Adrenal gland (tissue), 12 donors: ENCODE data around the gene CSRNP2. TPM values are rescaled to one million over a fixed set of nuclear protein-coding genes. Genes with fewer than 3 reads are reported as not detected.

Source experiments
- DNase-seq, 7 donors: peaks; one replicate each; pipeline ENCODE4 v3.0.0-alpha.2; 2019 to 2020
- H3K27ac ChIP-seq, 5 donors: fragments of 200-600 bp; sonication (generic) in 4 of 5; 1 replicate in 3 of 5; 2 replicates in 2 of 5; pipeline versions ENCODE4 v1.5.1 to v1.8.0; 2016 to 2020; ENCODE audit warnings: mild to moderate bottlenecking in 1 of 5
- H3K27me3 ChIP-seq: fragments of 200-600 bp; 2 replicates; pipeline ENCODE4 v1.8.0; 2021
- H3K36me3 ChIP-seq, 2 donors: fragments of 200-600 bp; replicated peaks in 1 of 2; 1 replicate in 1 of 2; 2 replicates in 1 of 2; pipeline versions ENCODE4 v1.5.1 to v1.8.0; 2018 to 2022
- H3K4me1 ChIP-seq, 2 donors: fragments of 200-600 bp; replicated peaks in 1 of 2; 1 replicate in 1 of 2; 2 replicates in 1 of 2; pipeline versions ENCODE4 v1.5.1 to v1.8.0; 2018 to 2021
- H3K4me3 ChIP-seq, 4 donors: fragments of 200-600 bp; sonication (generic) in 3 of 4; one replicate each; pipeline ENCODE4 v1.5.1; 2016 to 2018
- H3K9me3 ChIP-seq, 3 donors: fragments of 200-600 bp; sonication (generic) in 1 of 3; replicated peaks in 1 of 3; 1 replicate in 2 of 3; 2 replicates in 1 of 3; pipeline versions ENCODE4 v1.5.1 to v1.8.0; 2016 to 2021
- POLR2A ChIP-seq, 2 donors: fragments of 450-650 bp; IDR thresholded peaks; one replicate each; pipeline ENCODE4 v1.6.1; 2017; ENCODE audit warnings: antibody characterized with exemption in 2 of 2, mild to moderate bottlenecking in 2 of 2, moderate library complexity in 1 of 2
- WGBS, 4 donors: extraction: QIAGEN DNeasy Blood & Tissue Kit in 2 of 4; methylation state at CpG; one replicate each; pipeline versions ENCODE4 v1.1.5 to v1.1.7; 2013 to 2017; 5-methylcytosine and 5-hydroxymethylcytosine counted together
- intact Hi-C, 2 donors: fragments of 100-400 bp; cut with DNase I; formaldehyde crosslinking; loops; one replicate each; pipeline versions ENCODE4 v1.14.1 to v1.15.0; 2022 to 2023
- polyA plus RNA-seq, 3 donors: library from polyadenylated mRNA; stranded (reverse); fragments of 200-250 nt in 2 of 3; fragments of 350-450 nt in 1 of 3; fragmentation: Illumina TruSeq in 1 of 3; extraction: RNeasy Lipid Tissue Mini Kit (QIAGEN cat#74804) in 1 of 3; gene quantifications; one replicate each; pipeline ENCODE4 v1.2.3, GENCODE V29; 2013 to 2014
- total RNA-seq, 9 donors: library from RNA; depleted of rRNA in 4 of 9; stranded (reverse); fragments of >200 nt in 4 of 9; fragments of 120-200 nt in 1 of 9; fragmentation: NEBNext Ultra II Directional in 1 of 9; extraction: Animal tissue kit (Norgen Biotek cat#: 25700) in 1 of 9; gene quantifications; one replicate each; pipeline versions ENCODE4 v1.1.0 to v1.2.4, GENCODE V29; 2013 to 2023
- TF ChIP-seq, protein P1 (sequence below), 6 experiments: fragments of 450-650 bp in 4 of 6; fragments of 200-600 bp in 2 of 6; sonication (generic) in 1 of 6; IDR thresholded peaks; 1 replicate in 5 of 6; 2 replicates in 1 of 6; pipeline versions ENCODE4 v1.5.1 to v1.8.0; 2016 to 2021; ENCODE audit warnings: antibody characterized with exemption in 6 of 6, mild to moderate bottlenecking in 2 of 6, moderate library complexity in 1 of 6
- donor health status: healthy with polysubstance abuse.
- donor health status: Bipolar disorder and iron deficiency.
- donor health status: DM: yes; HTN: yes; CAD: no.
- donor health status: DM: no; HTN: no; CAD: no.
- donor health status: DM: no; HTN: no; CAD: no.
- donor health status: DM: yes; HTN: yes; CAD: no.

CSRNP2 gene
- total and polyA plus RNA-seq, 12 donors, result 15.6 to 29.2 (median 22.7) TPM

DNA sequence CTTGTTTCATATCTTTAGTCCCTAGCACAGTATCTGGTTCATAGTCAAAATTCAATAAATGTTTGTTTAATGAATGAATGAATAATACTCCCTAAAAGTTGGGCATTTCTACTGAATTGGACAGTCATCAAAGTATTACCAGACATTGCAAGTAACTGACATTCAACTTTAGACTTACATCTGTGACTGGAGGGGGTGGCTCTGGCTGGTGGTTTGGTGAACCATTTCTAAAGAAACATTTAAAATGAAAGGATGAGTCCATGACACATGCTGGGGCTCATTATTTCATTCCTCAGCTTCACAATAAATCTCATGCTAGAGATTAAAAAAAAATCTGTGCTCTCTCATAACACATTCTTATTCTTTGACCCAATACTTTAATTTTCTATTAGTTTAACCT lies 20.6 kb upstream of the CSRNP2 start:
- TF ChIP-seq, protein P1, sequence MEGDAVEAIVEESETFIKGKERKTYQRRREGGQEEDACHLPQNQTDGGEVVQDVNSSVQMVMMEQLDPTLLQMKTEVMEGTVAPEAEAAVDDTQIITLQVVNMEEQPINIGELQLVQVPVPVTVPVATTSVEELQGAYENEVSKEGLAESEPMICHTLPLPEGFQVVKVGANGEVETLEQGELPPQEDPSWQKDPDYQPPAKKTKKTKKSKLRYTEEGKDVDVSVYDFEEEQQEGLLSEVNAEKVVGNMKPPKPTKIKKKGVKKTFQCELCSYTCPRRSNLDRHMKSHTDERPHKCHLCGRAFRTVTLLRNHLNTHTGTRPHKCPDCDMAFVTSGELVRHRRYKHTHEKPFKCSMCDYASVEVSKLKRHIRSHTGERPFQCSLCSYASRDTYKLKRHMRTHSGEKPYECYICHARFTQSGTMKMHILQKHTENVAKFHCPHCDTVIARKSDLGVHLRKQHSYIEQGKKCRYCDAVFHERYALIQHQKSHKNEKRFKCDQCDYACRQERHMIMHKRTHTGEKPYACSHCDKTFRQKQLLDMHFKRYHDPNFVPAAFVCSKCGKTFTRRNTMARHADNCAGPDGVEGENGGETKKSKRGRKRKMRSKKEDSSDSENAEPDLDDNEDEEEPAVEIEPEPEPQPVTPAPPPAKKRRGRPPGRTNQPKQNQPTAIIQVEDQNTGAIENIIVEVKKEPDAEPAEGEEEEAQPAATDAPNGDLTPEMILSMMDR (IDR thresholded peaks at IDR 0.05), result no peak
- no peak for TF ChIP-seq POLR2A (IDR thresholded peaks at IDR 0.05)
- intact Hi-C loops, result no loop called here
- no peaks in the 10 kb centered on the region for H3K27me3 ChIP-seq
- H3K9me3 ChIP-seq, result no peaks in the 10 kb centered on the region
- no peak for DNase-seq
- H3K36me3 ChIP-seq, result peaks cover 0 to 63% of the 10 kb centered on the region in 2 donors
- H3K27ac ChIP-seq, result no peak overlapping the region
- H3K4me1 ChIP-seq, result no peaks in the 10 kb centered on the region
- no peak overlapping the region for H3K4me3 ChIP-seq

DNA sequence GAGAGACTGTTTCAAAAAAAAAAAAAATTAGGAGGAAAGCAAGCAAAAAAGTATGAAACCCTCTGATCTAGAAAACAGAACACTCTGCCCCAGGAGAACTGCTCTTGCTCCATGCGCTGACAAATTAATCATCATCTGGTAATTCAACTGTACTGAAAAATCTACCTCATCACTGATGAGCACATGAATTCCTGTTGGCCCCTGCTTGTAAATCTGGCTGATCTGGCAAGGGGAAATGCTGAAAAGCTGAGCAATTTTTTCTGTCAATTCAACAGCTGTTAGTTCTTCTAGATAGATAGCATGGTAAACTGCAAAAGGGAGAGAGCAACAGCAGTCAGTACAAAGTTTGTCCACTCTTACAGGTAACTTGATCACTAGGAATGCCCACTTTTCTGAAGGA lies 15.2 kb upstream of the CSRNP2 start:
- H3K27ac ChIP-seq, result no peak overlapping the region
- 92 to 100% (median 98%) methylated on average over 1 of the region's 1 CpG for WGBS, 4 donors
- H3K27me3 ChIP-seq, result no peaks in the 10 kb centered on the region
- no peaks in the 10 kb centered on the region for H3K9me3 ChIP-seq
- no peaks in the 10 kb centered on the region for H3K4me1 ChIP-seq
- H3K4me3 ChIP-seq, result no peak overlapping the region
- intact Hi-C loops, result no loop called here
- TF ChIP-seq, protein P1 (IDR thresholded peaks at IDR 0.05), result no peak
- no peak for TF ChIP-seq POLR2A (IDR thresholded peaks at IDR 0.05)
- peaks cover 0 to 87% of the 10 kb centered on the region in 2 donors for H3K36me3 ChIP-seq
- no peak for DNase-seq

DNA sequence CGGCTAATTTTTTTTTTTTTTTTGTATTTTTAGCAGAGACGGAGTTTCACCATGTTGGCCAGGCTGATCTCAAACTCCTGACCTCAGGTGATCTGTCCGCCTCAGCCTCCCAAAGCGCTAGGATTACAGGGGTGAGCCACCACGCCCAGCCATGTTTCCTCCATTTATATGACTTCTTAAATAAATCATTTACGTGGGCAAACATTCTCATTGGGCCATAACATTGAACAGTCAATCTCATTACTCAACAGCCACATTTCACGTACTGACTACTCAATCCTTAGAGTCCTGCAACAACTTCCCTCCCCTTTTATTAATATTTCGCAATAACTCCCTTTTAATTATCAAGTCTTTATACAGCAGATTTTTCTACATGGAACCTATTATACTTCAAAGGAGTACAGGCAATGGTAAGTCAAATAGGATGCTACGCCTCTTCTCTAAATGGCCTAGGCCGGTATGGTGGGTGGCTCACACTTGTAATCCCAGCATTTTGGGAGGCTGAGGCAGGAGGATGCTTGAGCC lies 7.4 kb upstream of the CSRNP2 start:
- Histone ChIP-seq H3K4me3 (no peak overlapping the region), H3K4me1 (no peaks in the 10 kb centered on the region), H3K36me3 (peaks cover 0 to 31% of the 10 kb centered on the region in 2 donors), H3K27ac (no peak overlapping the region), H3K9me3 (no peaks in the 10 kb centered on the region), H3K27me3 (no peaks in the 10 kb centered on the region)
- no peak for TF ChIP-seq POLR2A (IDR thresholded peaks at IDR 0.05)
- TF ChIP-seq, protein P1 (IDR thresholded peaks at IDR 0.05), result no peak
- 93 to 96% (median 95%) methylated on average over 10 of the region's 10 CpGs for WGBS, 4 donors
- intact Hi-C loops, result no loop called here
- DNase-seq, result no peak

DNA sequence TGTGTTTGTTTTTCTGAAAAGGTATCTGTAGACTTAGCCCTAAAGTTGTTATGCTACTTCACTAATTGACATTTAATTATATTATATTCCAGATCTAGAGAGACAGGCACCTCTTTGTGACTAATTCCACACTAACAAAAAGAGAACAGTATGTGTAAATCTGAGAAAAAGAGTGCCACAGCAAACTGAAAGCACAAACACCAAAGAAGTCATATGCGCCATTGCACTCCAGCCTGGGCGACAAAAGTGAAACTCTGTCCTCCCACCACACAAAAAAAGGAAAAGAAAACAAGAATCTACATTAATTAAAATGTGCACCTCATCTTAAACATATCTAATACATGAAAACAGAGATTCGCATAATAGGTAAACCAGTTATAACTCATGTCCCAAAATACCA lies 4.4 kb upstream of the CSRNP2 start:
- H3K4me3 ChIP-seq, result no peak overlapping the region

More for the DNA sequence above, 4.4 kb upstream of the CSRNP2 start:
- intact Hi-C loops, result loop anchor here in 1 of 2 donors (5.0 kb wide), 1 partner anchor 36 kb away; no protein-coding TSS in a partner anchor
- H3K9me3 ChIP-seq, result no peaks in the 10 kb centered on the region
- H3K27me3 ChIP-seq, result no peaks in the 10 kb centered on the region
- TF ChIP-seq, protein P1 (IDR thresholded peaks at IDR 0.05), result no peak
- no peak for DNase-seq
- WGBS, 4 donors, result 92 to 97% (median 92%) methylated on average over 3 of the region's 3 CpGs
- H3K4me1 ChIP-seq, result no peaks in the 10 kb centered on the region
- peaks cover 0 to 5% of the 10 kb centered on the region in 2 donors for H3K36me3 ChIP-seq
- no peak overlapping the region for H3K27ac ChIP-seq
